Spinal cord (tissue), 10 donors: ENCODE measurements around the gene NR6A1. TPM values are rescaled to one million over a fixed set of nuclear protein-coding genes. Genes with fewer than 3 reads are reported as not detected.

ENCODE experiments used
- DNase-seq, 6 donors: peaks; one replicate each; pipeline versions ENCODE4 v3.0.0 to v3.0.0-alpha.2; 2013 to 2015; ENCODE audit warnings: low spot score in 6 of 6, low read depth in 4 of 6
- H3K27ac ChIP-seq: one replicate; pipeline ENCODE4 v1.5.1; 2013; ENCODE audit warnings: low read depth, low read length, control low read depth
- H3K27me3 ChIP-seq: one replicate; pipeline ENCODE4 v1.6.1; 2013; ENCODE audit warnings: low read length; ENCODE audit not compliant: control insufficient read depth, insufficient read depth
- H3K36me3 ChIP-seq: one replicate; pipeline ENCODE4 v1.6.1; 2013; ENCODE audit warnings: low read length; ENCODE audit not compliant: control insufficient read depth, insufficient read depth
- H3K4me1 ChIP-seq: one replicate; pipeline ENCODE4 v1.6.1; 2013; ENCODE audit warnings: low read length; ENCODE audit not compliant: control insufficient read depth, insufficient read depth
- H3K4me3 ChIP-seq: one replicate; pipeline ENCODE4 v1.5.1; 2013; ENCODE audit warnings: low read depth, low read length, control low read depth
- H3K9me3 ChIP-seq: one replicate; pipeline ENCODE4 v1.6.1; 2013; ENCODE audit warnings: low read length; ENCODE audit not compliant: control insufficient read depth, insufficient read depth
- WGBS: methylation state at CpG from one replicate; pipeline ENCODE4 v1.1.5; 2013; ENCODE audit warnings: missing lambda C conversion rate; ENCODE audit not compliant: insufficient coverage; 5-methylcytosine and 5-hydroxymethylcytosine counted together
- polyA plus RNA-seq, 2 donors: library from polyadenylated mRNA; unstranded; fragments of 120-200 nt; gene quantifications; one replicate each; pipeline ENCODE4 v1.2.1, GENCODE V29; 2013; ENCODE audit not compliant: insufficient read length in 2 of 2
- total RNA-seq, 2 donors: library from RNA; depleted of rRNA in 1 of 2; stranded (reverse); fragments of 120-200 nt in 1 of 2; fragments of >200 nt in 1 of 2; gene quantifications; one replicate each; pipeline versions ENCODE4 v1.2.3 to v1.2.4, GENCODE V29; 2013 to 2014
- donor health status: healthy.

Gene NR6A1
- total and polyA plus RNA-seq, 4 donors, result 2.8 to 5.8 (median 4.0) TPM

- H3K4me1 ChIP-seq, result peaks cover 1% of the 10 kb centered on the region
- DNase-seq, result no peak
- H3K4me3 ChIP-seq, result no peak overlapping the region
- H3K27ac ChIP-seq, result no peak overlapping the region
- no peaks in the 10 kb centered on the region for H3K9me3 ChIP-seq
- H3K27me3 ChIP-seq, result no peaks in the 10 kb centered on the region
- H3K36me3 ChIP-seq, result no peaks in the 10 kb centered on the region
- WGBS, result no CpG with 5 or more reads among the region's 6 CpGs
Observed at GRCh38 chr9:124688238-124688904, 82.7 kb downstream of the NR6A1 start.

DNA sequence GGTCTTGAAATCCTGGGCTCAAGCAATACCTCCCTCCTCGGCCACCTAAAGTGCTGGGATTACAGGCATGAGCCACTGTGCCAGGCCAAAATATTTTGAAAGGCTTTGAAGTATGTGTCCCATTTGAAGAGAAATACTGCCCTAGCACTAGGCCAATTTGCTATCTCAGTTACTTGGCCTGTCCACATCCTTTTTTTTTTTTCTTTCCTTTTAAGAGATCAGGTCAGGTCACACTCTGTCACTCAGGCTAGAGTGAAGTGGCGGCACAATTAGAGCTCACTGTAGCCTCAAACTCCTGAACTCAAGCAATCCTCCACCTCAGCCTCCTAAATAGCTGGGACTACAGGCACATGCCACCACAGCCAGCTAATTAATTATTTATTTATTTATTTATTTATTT is 84.2 kb downstream of the NR6A1 start:
- H3K4me1 ChIP-seq, result no peaks in the 10 kb centered on the region
- H3K36me3 ChIP-seq, result no peaks in the 10 kb centered on the region
- no peaks in the 10 kb centered on the region for H3K27me3 ChIP-seq
- H3K27ac ChIP-seq, result no peak overlapping the region
- WGBS, result 83% methylated on average over 1 of the region's 2 CpGs
- no peak overlapping the region for H3K4me3 ChIP-seq
- H3K9me3 ChIP-seq, result no peaks in the 10 kb centered on the region
- DNase-seq, result no peak

DNA sequence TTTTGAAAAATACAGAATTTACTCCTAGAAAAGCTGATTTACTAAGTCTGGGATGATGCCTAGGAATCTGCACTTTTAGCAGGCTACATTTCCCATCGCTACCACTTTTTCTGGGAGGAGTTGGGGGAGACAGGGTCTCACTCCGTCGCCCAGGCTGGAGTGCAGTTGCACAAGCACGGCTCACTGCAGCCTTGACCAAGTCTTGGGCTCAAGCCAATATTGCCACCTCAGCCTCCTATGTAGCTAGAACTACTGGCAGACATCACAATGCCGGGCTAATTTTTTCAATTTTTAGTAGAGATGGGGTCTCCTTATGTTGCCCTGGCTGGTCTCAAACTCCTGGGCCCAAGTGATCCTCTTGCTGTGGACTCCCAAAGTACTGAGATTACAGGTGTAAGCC is 85.9 kb downstream of the NR6A1 start:
- no peaks in the 10 kb centered on the region for H3K36me3 ChIP-seq
- H3K27ac ChIP-seq, result no peak overlapping the region
- WGBS, result 93% methylated on average over 5 of the region's 5 CpGs
- H3K4me3 ChIP-seq, result no peak overlapping the region
- H3K4me1 ChIP-seq, result no peaks in the 10 kb centered on the region
- no peak for DNase-seq
- no peaks in the 10 kb centered on the region for H3K9me3 ChIP-seq
- no peaks in the 10 kb centered on the region for H3K27me3 ChIP-seq

DNA sequence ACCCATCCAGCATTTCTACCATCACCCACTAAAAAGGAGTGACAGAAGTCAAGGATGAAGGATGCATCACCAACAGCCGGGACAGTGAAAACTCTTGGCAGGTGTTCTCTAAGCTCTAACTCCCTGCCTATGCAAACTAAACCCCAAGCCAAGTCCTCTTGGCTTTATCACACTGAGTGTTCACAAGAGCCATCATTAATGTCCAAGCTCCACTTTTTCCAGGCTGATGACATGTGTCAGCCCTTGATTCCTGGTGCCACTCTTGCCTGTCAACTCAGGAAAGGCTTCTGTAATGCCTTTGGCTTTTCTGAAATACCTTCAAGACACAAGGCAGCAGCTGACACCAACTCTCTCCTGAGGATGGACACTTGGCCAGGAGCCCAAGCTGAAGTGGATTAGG is 86.9 kb downstream of the NR6A1 start:
- no peaks in the 10 kb centered on the region for H3K4me1 ChIP-seq
- no peaks in the 10 kb centered on the region for H3K27me3 ChIP-seq
- no peak for DNase-seq
- 100% methylated on average over 1 of the region's 1 CpG for WGBS
- no peaks in the 10 kb centered on the region for H3K9me3 ChIP-seq
- no peak overlapping the region for H3K27ac ChIP-seq
- H3K4me3 ChIP-seq, result no peak overlapping the region
- no peaks in the 10 kb centered on the region for H3K36me3 ChIP-seq

DNA sequence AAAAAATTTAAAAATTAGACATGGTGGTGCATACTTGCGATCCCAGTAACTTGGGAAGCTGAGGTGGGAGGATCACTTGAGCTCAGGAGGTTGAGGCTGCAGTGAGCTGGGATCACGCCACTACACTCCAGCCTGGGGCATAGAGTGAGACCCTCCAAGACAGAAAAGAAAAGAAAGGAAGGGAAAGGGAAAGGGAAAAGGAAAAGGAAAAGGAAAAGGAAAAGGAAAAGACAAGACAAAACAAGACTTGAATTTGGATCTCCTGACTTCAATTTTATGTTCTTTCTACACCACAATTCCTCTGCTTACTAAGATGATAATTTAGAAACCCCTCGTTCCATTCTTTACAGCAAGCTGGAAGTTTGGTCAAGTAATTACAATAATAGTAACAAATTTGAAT is 88.1 kb downstream of the NR6A1 start:
- 100% methylated on average over 1 of the region's 3 CpGs for WGBS
- Histone ChIP-seq H3K9me3 (no peaks in the 10 kb centered on the region), H3K36me3 (no peaks in the 10 kb centered on the region), H3K27ac (no peak overlapping the region), H3K4me1 (no peaks in the 10 kb centered on the region), H3K4me3 (no peak overlapping the region), H3K27me3 (no peaks in the 10 kb centered on the region)
- DNase-seq, result no peak

GRCh38 chr9:124680714-124681390 is 90.3 kb downstream of the NR6A1 start:
- WGBS, result no CpG with 5 or more reads among the region's 1 CpG
- no peaks in the 10 kb centered on the region for H3K9me3 ChIP-seq
- no peak for DNase-seq

GRCh38 chr9:124680049-124680448 is 91.1 kb downstream of the NR6A1 start:
- Histone ChIP-seq H3K27me3 (no peaks in the 10 kb centered on the region), H3K36me3 (no peaks in the 10 kb centered on the region), H3K4me1 (no peaks in the 10 kb centered on the region), H3K4me3 (no peak overlapping the region), H3K9me3 (no peaks in the 10 kb centered on the region), H3K27ac (no peak overlapping the region)
- no peak for DNase-seq
- no CpG with 5 or more reads among the region's 1 CpG for WGBS

More at GRCh38 chr9:124680714-124681390, 90.3 kb downstream of the NR6A1 start:
- Histone ChIP-seq H3K27me3 (no peaks in the 10 kb centered on the region), H3K36me3 (no peaks in the 10 kb centered on the region), H3K4me3 (no peak overlapping the region), H3K27ac (no peak overlapping the region), H3K4me1 (no peaks in the 10 kb centered on the region)

- H3K27ac ChIP-seq, result no peak overlapping the region
- no peaks in the 10 kb centered on the region for H3K36me3 ChIP-seq
- no peaks in the 10 kb centered on the region for H3K9me3 ChIP-seq
- H3K27me3 ChIP-seq, result no peaks in the 10 kb centered on the region
- WGBS, result no CpG with 5 or more reads among the region's 2 CpGs
- no peak overlapping the region for H3K4me3 ChIP-seq
- no peaks in the 10 kb centered on the region for H3K4me1 ChIP-seq
- DNase-seq, result no peak
Observed at GRCh38 chr9:124676159-124676551, 95.0 kb downstream of the NR6A1 start.

GRCh38 chr9:124675261-124676158 is 95.6 kb downstream of the NR6A1 start:
- WGBS, result 100% methylated on average over 4 of the region's 6 CpGs
- no peak for DNase-seq
- Histone ChIP-seq H3K9me3 (no peaks in the 10 kb centered on the region), H3K36me3 (no peaks in the 10 kb centered on the region), H3K27ac (no peak overlapping the region), H3K4me1 (no peaks in the 10 kb centered on the region), H3K4me3 (no peak overlapping the region), H3K27me3 (no peaks in the 10 kb centered on the region)
